ENCODE data around the gene ANAPC13. TPM values are rescaled to one million over a fixed set of nuclear protein-coding genes. Genes with fewer than 3 reads are reported as not detected.

The ANAPC13 gene
- total RNA-seq, 1 experiment from 2014 or later: 35.7 TPM

GRCh38 chr3:134527037-134527436, 41.3 kb upstream of the ANAPC13 start:
- Histone ChIP-seq H3K9ac (ENCODE audit: low read length) (no peak overlapping the region), H3K36me3 (ENCODE audit: control insufficient read depth in 1 of 2, insufficient read depth in 2 of 2, low read length in 2 of 2) (no peaks in the 10 kb centered on the region), H4K20me1 (ENCODE audit: insufficient read depth) (no peaks in the 10 kb centered on the region), H3K9me2 (ENCODE audit: insufficient read depth) (no peaks in the 10 kb centered on the region), H3K27me3 (ENCODE audit: insufficient read depth, low read length) (no peaks in the 10 kb centered on the region), H3K4me1 (ENCODE audit: control insufficient read depth in 1 of 2, insufficient read depth in 2 of 2, low read length in 2 of 2) (no peaks in the 10 kb centered on the region), H3K79me2 (ENCODE audit: insufficient read depth, low read length) (no peaks in the 10 kb centered on the region; the same call in 1 of the 2 replicates), H2AFZ (ENCODE audit: low read depth, low read length, poor library complexity, severe bottlenecking) (no peak overlapping the region), H3K4me2 (ENCODE audit: low read length) (no peak overlapping the region), H3K9me3 (ENCODE audit: control insufficient read depth in 1 of 2, insufficient read depth in 1 of 2, low read depth in 1 of 2, low read length in 2 of 2) (no peaks in the 10 kb centered on the region), H3K4me3 (replicated peaks in 1 of 2; ENCODE audit: low read depth in 1 of 2, low read length in 2 of 2) (no peak overlapping the region), H3K27ac (ENCODE audit: low read depth, low read length) (no peak overlapping the region)
- intact Hi-C loops (cut with micrococcal nuclease): no loop called here
- DNase-seq (ENCODE audit: low read depth, low spot score) (no peak), ATAC-seq (peak; percentile 98)
- POLR2A ChIA-PET: no interaction called here
- BruUV-seq (replicated peaks): no TSS peak
- RAD21 ChIA-PET (ENCODE audit: low non-redundant PET in 1 of 2, low total read pairs in 2 of 2, uncharacterized antibody in 2 of 2, unreplicated experiment in 2 of 2): no interaction called here
- CTCF ChIA-PET: no interaction called here
- TF ChIP-seq, protein P1, sequence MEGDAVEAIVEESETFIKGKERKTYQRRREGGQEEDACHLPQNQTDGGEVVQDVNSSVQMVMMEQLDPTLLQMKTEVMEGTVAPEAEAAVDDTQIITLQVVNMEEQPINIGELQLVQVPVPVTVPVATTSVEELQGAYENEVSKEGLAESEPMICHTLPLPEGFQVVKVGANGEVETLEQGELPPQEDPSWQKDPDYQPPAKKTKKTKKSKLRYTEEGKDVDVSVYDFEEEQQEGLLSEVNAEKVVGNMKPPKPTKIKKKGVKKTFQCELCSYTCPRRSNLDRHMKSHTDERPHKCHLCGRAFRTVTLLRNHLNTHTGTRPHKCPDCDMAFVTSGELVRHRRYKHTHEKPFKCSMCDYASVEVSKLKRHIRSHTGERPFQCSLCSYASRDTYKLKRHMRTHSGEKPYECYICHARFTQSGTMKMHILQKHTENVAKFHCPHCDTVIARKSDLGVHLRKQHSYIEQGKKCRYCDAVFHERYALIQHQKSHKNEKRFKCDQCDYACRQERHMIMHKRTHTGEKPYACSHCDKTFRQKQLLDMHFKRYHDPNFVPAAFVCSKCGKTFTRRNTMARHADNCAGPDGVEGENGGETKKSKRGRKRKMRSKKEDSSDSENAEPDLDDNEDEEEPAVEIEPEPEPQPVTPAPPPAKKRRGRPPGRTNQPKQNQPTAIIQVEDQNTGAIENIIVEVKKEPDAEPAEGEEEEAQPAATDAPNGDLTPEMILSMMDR (IDR thresholded peaks at IDR 0.05 in 2 of 3, conservative IDR thresholded peaks at IDR 0.05 in 1 of 3; ENCODE audit: borderline replicate concordance in 1 of 3, insufficient read depth in 1 of 3, low read depth in 2 of 3, low read length in 2 of 3): peak in 2 of 3 experiments; percentile 70 to 77; a peak in 4 of 6 replicates
- TF ChIP-seq RAD21 (IDR thresholded peaks at IDR 0.05; ENCODE audit: low read depth): peak; percentile 26
- no peak for TF ChIP-seq ZBTB33 (IDR thresholded peaks at IDR 0.05; ENCODE audit: extremely low read depth, insufficient replicate concordance, low read length)
- TF ChIP-seq CBX3 (IDR thresholded peaks at IDR 0.05; ENCODE audit: low read depth): 0 out of 2 replicates have a peak, but pooled peaks have one; percentile 30

DNA sequence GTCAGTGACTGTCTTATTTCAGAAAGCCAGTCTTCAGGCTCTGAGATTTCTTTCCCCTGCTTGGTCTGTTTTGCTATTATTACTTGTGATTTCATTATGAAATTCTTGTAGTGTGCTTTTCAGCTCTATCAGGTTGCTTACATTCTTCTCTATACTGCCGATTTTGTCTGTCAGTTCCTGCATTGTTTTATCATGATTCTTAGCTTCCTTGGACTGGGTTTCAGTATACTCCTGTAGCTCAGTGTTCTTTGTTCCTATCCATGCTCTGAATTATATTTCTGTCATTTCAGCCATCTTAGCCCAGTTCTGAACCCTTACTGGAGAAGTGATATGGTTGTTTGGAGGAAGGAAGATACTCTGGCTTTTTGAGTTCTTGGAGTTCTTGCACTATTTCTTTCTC, 40.5 kb upstream of the ANAPC13 start:
- CTCF ChIA-PET: interaction anchor here (1.1 kb wide), 1 partner anchor 12 kb away, joined by 3 read pairs; no protein-coding TSS in a partner anchor
- TF ChIP-seq EZH2phosphoT487 (IDR thresholded peaks at IDR 0.05; ENCODE audit: borderline replicate concordance): no peak
- TF ChIP-seq EZH2 (IDR thresholded peaks at IDR 0.05): no peak
- no peak for TF ChIP-seq JUND (IDR thresholded peaks at IDR 0.05)
- no peak for TF ChIP-seq POLR2A (IDR thresholded peaks at IDR 0.05; ENCODE audit: borderline replicate concordance, extremely low read depth, insufficient read depth, insufficient read length)
- TF ChIP-seq, protein P2, sequence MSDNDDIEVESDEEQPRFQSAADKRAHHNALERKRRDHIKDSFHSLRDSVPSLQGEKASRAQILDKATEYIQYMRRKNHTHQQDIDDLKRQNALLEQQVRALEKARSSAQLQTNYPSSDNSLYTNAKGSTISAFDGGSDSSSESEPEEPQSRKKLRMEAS (IDR thresholded peaks at IDR 0.05): no peak

More for the DNA sequence above, 40.5 kb upstream of the ANAPC13 start:
- no peaks in the 10 kb centered on the region for H3K9me2 ChIP-seq (ENCODE audit: insufficient read depth)
- no peak overlapping the region for H3K27ac ChIP-seq (ENCODE audit: low read depth, low read length)
- no TSS peak for BruUV-seq (replicated peaks)
- ATAC-seq: no peak
- RAD21 ChIA-PET (ENCODE audit: low non-redundant PET in 1 of 2, low total read pairs in 2 of 2, uncharacterized antibody in 2 of 2, unreplicated experiment in 2 of 2): no interaction called here
- no peak for DNase-seq (ENCODE audit: low read depth, low spot score)
- intact Hi-C loops (cut with micrococcal nuclease): no loop called here
- H4K20me1 ChIP-seq (ENCODE audit: insufficient read depth): no peaks in the 10 kb centered on the region
- H3K27me3 ChIP-seq (ENCODE audit: insufficient read depth, low read length): no peaks in the 10 kb centered on the region
- no peaks in the 10 kb centered on the region for H3K36me3 ChIP-seq (ENCODE audit: control insufficient read depth in 1 of 2, insufficient read depth in 2 of 2, low read length in 2 of 2)
- no peak overlapping the region for H2AFZ ChIP-seq (ENCODE audit: low read depth, low read length, poor library complexity, severe bottlenecking)
- H3K9ac ChIP-seq (ENCODE audit: low read length): no peak overlapping the region
- H3K79me2 ChIP-seq (ENCODE audit: insufficient read depth, low read length): no peaks in the 10 kb centered on the region; the same call in 1 of the 2 replicates
- no peaks in the 10 kb centered on the region for H3K4me1 ChIP-seq (ENCODE audit: control insufficient read depth in 1 of 2, insufficient read depth in 2 of 2, low read length in 2 of 2)
- H3K4me2 ChIP-seq (ENCODE audit: low read length): no peak overlapping the region
- POLR2A ChIA-PET: no interaction called here
- no peaks in the 10 kb centered on the region for H3K9me3 ChIP-seq (ENCODE audit: control insufficient read depth in 1 of 2, insufficient read depth in 1 of 2, low read depth in 1 of 2, low read length in 2 of 2)
- no peak overlapping the region for H3K4me3 ChIP-seq (replicated peaks in 1 of 2; ENCODE audit: low read depth in 1 of 2, low read length in 2 of 2)

Measured in HCT116 (cell line).